GM19467 (cell line): Measurements from ENCODE around the gene P3R3URF.

Experiments
- ATAC-seq: cut with Tn5 transposase; IDR thresholded peaks from one replicate; pipeline ENCODE4 v1.9.1; 2021; ENCODE audit warnings: mild to moderate bottlenecking, moderate library complexity; ENCODE audit not compliant: unreplicated experiment

The P3R3URF gene

GRCh38 chr1:46174448-46175231 lies 1.6 kb downstream of the P3R3URF start, which contains the start of gene TSPAN1:
TSS of gene TSPAN1 (plus strand) at chr1:46175087. CDS start at chr1:46181108, 6,021 bp downstream.
- no peak for ATAC-seq

DNA sequence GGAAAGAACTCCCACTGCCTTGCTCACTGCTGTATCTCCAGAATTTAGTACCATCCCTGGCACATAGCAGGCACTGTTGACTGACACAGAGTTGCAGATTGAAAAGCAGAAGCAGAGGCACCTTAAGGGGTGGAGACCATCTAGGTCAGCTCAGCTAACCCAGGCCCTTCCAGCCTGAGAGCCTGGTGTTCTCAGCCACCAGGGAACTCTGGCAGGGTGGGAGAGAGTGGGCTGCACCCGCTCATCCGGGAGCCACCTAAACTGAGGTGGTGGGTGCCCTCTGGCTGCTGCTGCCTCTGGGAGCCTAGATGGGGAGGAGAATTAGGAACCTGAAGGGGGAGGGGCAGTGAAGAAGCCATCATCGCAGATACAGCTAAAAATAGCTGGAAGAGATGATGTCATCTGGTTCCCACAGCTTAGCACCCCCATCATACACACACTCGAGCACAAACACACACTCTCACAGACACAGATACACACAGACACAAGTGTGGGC lies 2.9 kb downstream of the P3R3URF start:
- no peak for ATAC-seq

GRCh38 chr1:46172321-46172720 lies 4.0 kb downstream of the P3R3URF start:
- ATAC-seq = no peak

DNA sequence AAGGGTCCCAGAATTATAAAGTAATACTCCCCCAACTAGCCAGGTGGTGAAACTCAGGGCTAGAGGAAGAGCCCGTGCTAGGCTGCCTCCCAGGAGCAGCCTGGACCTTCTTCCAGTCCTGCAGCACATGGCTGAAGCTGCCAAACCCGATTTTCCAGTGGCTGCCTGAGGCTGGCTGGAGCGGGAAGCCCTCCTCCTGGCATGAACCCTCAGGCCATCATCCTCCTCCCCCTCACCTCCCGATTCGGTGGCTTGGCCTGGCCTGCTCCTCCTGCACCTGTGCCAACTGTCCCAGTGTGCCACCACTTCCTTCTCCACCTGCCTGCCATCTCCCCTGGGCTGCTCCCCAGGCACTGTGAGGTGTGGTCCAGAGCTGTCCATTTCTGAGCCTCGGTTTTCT lies 4.4 kb downstream of the P3R3URF start:
- ATAC-seq = no peak

- no peak for ATAC-seq
These were observed 4.9 kb downstream of the P3R3URF start for GRCh38 chr1:46171351-46171750.

- no peak for ATAC-seq
These were observed 6.4 kb downstream of the P3R3URF start for GRCh38 chr1:46169811-46170454.

DNA sequence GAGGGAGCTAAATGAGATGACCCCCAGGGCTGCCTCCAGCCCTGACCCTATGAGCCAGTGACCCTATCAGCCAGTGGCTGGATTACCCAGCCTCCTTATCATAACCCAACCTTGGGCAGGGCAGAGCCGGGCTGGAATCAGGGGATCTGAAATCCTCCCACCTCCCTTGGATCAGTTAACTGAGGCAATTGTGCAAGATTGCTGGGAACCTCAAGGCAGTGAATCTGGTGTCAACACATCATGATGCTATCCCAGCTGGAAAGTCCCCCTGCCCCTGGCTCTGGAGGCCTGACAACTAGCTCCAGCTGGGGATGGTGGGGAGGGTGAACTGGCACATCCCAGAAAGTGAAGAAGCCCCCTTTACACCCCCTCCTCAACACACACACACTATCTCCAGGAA lies 7.8 kb downstream of the P3R3URF start:
- ATAC-seq = no peak

DNA sequence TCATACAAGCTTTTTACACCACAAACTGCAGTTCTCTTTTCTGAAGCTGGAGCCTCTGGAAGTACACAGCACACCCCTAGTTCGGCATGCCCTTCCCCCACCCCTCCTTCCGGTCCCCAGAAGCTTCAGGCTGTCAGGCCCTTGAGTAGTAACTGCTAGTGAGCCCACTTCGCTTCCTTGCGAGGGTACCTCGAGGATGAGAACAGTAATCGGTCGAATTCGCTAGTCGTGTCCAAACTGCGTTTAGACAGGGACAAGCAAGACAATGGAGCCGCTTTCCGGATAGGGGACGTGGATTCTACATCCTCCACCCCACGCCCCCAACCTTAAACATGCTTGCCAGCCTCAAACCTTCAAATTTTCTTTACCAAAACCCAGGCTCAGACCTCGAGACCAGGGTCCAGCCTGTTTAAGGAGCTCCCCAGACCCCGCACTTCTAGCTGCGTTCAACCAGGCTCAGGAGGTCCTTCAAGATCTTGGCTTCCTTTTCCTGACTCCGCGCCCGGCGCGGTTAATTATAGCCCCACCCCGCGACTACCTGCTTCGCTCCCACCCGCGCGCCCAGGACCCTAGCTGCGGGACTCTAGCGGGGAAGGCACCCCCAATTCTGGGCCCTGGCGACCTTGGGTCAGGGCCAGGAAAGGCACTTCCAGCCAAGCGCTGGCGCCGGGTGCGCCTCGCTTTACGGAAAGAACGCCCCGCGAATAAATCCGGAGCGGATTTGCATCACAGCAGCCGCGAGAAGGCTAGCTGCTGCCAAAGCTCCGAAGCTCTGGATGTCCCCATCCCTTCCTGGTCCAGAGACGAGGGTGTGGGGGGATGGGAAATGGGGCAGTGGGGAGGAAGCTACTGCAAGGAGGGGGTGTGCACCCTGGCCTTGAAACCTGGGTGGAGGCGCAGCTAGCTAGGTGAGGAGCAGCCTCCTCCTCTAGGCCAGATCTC lies 9.5 kb downstream of the P3R3URF start:
- no peak for ATAC-seq

- ATAC-seq = no peak
These were observed 16.1 kb downstream of the P3R3URF start for GRCh38 chr1:46160212-46160611.

- no peak for ATAC-seq
These were observed 16.8 kb downstream of the P3R3URF start for GRCh38 chr1:46159516-46159915.

- ATAC-seq = peak; percentile 69
These were observed 17.7 kb downstream of the P3R3URF start for GRCh38 chr1:46158312-46159281.

DNA sequence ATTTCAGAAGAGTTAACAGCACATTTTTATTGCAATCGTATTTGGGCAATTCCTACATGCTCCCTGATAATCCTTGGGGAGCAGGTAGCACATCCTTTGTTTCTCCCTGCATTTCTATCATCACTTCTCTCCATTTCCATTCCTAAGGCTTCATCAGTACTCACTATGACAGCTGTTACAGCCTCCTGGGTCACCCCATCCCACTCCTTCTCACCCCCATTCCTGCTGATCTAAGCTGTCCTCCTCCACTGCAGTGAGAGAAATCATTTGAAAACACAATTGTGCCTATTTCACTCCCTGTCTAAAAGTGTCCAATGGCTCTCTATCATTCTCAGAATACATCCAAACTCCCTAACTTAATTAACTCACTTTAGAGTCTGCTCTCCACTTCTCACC lies 18.4 kb downstream of the P3R3URF start:
- no peak for ATAC-seq

DNA sequence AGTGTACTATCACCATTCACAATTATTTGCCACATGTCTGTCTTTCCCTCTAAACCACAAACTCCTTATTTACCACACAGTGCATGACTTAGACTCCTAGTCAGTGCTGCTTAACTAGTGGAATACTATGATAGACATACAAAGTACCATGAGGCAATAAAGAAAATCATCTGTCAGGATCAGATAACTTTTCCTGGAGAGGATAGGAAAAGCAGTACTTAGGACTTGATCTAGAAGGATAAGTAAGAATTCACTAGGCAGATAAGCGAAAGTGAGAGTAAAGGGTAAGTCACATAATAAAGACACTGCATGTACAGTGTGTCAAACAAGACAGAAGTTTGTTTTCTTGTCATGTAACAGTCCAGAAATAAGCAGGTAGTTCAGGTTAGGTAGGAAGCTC lies 22.6 kb downstream of the P3R3URF start:
- no peak for ATAC-seq

GRCh38 chr1:46153228-46153627 lies 23.1 kb downstream of the P3R3URF start:
- ATAC-seq = no peak

DNA sequence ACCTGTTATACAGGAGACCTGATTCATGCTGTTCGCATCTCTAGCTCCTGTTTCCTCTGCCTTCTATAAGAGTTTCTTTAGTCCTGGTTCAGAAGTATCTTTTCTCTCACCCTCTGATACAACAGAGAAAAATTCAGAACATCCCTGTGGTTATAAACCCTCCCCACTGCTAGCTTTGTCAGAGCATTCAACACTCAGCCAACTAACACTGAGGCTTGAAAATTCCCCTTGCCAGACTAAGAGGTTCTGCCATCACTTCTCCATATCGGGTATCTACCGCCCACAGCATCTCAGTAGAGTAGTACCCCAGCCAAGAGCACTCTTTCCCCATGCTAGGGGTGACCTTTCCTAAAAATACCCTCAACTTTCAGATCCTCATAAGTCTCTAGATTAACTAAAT lies 24.3 kb downstream of the P3R3URF start:
- ATAC-seq = no peak

GRCh38 chr1:46150085-46150484 lies 26.2 kb downstream of the P3R3URF start:
- no peak for ATAC-seq

DNA sequence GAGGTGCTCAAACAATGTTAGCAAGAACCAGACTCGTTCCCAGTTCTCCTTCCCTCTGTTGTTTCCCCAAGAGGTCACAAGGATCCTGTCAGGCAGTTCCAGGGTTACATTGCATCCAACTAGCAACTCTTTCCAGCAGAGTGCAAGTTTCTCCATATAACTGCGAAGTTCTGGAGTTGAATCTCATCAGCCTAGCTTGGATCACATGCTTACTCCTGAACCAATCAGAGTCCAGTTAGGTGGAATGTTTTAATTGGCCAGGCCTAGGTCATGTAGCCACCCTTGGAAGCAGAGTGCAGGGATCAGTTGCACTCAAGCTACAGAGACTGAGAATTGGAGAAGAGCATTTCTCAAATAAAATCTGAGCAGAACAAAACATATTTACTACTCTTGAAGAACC lies 28.0 kb downstream of the P3R3URF start:
- no peak for ATAC-seq

DNA sequence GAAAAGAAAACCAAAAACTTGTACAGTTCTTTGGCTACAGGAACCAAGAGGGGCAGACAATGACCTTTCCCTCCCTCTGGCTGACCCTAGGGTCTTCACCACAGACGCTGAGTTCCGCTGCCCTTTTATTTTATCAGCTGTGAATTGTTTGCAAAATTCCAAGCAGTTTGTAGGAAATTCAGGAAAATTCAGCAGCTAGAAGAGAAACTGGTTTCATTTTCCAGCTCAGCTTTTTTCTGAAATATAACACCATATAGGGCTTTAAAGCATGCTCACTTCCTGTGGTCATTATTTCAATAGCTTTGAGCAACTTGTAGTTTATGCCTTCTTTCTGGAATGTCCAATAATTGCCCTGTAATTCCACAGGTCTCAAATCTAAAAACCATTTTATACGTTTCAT lies 38.4 kb downstream of the P3R3URF start:
- ATAC-seq = no peak

DNA sequence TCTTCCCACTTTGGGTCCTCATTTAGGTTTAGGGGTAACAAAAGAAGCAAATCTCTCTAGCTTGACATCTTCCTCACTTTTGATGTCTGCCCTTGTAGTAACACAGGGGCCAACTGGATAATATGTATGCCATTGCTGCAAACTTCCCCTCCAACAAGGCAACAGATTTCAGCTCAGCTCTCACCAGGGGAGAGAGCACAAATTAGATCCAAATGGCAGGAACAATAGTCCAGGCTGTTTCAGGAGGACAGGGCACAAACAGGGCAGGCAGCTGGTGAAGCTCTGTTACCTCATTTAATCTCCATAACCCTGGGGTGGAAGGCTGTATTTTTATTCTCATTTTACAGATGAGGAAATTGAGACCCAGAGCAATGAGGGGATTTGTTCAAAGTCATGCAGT lies 39.6 kb downstream of the P3R3URF start:
- ATAC-seq = no peak
